DOHH2 (cell line): ENCODE data around the gene SP7.

ENCODE experiments used
- CTCF ChIP-seq: fragments of 200-600 bp; sonication (generic); IDR thresholded peaks from one replicate; pipeline ENCODE4 v1.5.1; 2014; ENCODE audit warnings: antibody characterized with exemption, mild to moderate bottlenecking, low read depth, low read length; ENCODE audit not compliant: poor library complexity, severe bottlenecking
- EZH2phosphoT487 ChIP-seq: fragments of 200-600 bp; sonication (generic); IDR thresholded peaks from 2 replicates; pipeline ENCODE4 v1.6.1; 2017; ENCODE audit warnings: borderline replicate concordance, mild to moderate bottlenecking, antibody characterized with exemption, low read length, moderate library complexity, mixed read lengths

GRCh38 chr12:53324113-53324778 lies 11.9 kb downstream of the SP7 start:
- no peak for TF ChIP-seq CTCF
- TF ChIP-seq EZH2phosphoT487 = no peak
